ENCODE measurements around the gene SDR9C7.

DNA sequence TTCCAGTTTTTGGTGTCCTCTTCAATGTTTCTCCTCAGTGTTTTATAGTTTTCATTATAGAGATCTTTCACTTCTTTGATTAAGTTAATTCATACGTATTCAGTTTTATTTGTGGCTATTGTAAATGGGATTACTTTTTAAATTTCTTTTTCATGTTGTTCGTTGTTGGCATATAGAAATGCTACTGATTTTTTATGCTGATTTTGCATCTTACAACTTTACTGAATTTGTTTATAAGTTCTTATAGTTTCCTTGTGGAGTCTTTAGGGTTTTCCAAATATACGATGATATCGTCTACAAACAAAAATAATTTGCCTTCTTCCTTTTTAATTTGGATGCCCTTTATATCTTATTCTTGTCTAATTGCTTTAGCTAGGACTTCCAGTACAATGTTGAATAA, 9.7 kb upstream of the SDR9C7 start:
- TF ChIP-seq POLR2A (IDR thresholded peaks at IDR 0.05; ENCODE audit: low read length) (no peak), GATA1 (IDR thresholded peaks at IDR 0.05; ENCODE audit: low read depth, low read length) (no peak)
